Activated T-cell treated with anti-CD3 and anti-CD28 coated beads for 48 hours (primary cell): ENCODE results near the gene HRAS.
"Not testable (repeated sequence)": the region's sequence is repeated elsewhere in the genome, so short reads cannot be mapped to it uniquely, and the experiment has no call there.

Source experiments
- DNase-seq: peaks from one replicate; pipeline ENCODE4 v3.0.0-alpha.2; 2020; ENCODE audit warnings: low read depth

The HRAS gene

DNA sequence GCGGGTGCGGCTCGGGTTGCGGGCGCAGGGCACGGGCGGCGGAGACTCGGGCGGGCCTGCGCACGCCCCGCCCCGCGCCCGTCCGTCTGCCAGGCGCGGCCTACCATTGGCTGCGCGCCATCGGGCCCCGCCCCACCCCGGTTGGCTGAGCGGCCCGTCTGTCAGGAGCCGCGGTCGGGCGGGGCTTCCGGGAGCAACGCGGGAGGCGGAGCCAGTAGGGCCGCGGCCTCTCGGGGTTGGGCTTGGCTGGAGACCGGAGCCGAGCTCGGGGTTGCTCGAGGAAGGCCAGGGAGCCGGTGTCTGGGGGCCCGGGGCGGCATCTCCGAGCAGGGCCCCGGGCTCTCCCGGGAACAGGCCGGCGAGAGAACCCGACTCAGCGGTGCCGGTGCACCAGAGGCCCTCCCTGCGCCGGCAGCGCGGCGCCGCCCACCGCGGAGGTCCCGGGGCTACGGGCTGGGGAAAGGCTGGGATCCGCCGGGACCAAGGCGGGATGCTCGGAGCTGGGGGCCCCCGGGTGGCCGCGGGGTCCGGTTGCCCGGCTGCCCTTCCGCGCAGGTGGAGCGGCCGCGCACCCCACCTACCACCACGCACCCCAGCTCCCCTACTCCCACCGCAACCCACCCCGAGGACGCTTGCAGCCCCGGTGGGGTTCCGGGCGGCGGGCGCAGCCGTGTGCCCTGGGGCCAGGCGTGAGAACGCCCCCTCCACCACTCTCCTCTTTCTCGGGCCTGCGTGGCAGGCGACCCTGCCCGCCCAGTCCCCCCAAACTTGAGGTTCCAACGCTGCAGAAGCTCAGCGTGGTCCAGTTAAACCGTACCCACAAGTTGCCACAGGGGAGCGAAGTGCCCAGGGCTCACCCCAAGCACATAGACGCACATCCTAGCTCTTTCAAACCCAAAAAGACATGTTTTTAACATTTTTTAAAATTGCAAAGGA, at the start of gene HRAS:
HRAS (minus strand) TSS at position 58 of the 936 bp plus-strand sequence.
- peak; percentile 98 for DNase-seq

DNA sequence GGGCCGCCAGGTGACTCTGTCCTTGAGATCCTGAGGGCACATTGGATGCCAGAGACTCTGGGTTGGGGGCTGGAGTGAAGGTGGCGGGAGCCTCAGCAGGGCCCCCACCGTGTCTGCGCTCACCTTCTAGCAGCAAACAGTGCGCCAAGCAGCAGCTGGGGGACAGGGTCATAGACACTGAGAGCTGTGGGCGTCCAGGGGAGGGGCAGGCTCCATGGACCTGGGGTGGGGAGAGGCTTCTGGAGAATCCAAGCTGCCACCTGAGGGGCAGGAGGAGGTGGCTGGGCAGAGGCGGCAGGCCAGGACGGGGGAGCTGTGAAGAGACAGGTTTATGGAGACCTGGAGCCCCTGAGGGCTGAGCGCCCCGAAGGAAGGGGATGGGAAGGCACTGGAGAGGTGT, 48.9 kb upstream of the HRAS start:
- DNase-seq = no peak

DNA sequence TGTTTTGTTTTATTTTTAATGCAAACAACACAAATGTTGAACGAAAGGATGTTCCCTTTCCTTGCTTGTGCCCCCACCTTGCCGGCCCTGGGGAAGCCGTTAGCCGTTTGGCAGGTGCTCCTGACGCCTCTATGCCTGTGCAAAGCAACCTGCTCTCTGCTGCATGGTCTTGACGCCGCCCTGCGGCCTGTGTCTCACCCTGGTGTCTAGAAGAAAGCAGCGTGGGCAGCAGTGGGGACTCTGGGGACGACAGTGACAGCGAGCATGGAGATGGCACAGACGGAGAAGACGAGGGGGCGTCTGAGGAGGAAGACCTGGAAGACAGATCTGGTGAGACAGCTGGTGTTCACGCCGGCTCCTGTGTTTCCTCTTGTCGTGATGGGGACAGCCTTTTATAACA, 46.4 kb upstream of the HRAS start:
- DNase-seq = no peak

DNA sequence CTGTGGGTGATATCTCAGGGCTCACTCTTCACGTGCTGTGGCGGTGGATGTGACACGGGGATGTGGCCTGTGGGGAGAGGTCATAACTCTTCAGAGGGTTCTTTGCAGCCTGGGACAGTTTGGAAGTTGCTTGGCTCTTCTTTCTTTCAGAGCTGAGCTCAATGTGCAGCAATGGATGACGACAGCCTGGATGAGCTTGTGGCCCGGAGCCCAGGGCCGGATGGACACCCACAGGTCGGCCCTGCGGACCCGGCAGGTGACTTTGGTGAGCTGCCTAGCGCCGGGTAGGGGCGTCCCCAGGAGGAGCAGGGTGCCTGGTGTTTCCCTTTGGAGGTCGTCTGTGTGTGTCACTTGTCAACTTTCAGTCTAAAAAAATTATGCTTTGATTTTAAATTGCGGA, 46.0 kb upstream of the HRAS start:
- no peak for DNase-seq

DNA sequence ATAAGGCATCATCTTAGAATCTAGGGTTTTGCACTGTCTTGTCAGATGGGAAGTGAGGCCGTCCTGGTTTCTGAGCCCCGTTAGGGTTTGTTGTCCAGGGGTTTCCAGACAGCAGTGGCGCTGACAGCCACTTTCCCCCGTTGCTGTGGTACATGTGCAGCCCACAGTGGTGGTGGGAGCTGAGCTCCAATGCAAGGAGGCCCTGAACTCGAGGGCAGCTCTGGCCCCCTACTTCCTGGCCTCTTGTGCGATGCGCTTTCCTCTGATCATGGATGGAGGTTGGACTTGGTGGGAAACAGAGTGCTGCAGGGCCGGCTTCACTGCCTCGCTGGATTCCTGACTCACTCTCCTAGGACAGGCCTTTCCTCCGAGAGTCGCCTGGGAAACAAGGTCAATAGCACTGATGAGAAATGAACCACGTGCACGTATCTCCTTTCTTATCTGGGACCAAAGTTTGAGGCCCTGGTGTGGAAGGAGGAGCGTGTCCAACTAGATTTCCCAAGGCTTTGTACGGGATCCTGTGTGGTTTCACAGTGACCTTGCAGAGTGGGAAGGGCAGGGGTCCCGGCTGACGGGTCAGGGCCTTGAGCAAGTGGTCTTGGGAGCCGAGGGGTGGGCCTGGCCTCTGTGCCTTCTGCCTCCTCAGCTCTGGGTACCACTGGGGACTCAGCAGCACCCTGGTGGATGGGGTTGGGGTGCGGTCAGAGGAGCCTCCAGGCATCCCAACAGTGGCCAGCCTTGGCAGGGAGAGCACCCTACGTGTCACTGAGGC, 44.6 kb upstream of the HRAS start:
- DNase-seq = no peak

DNA sequence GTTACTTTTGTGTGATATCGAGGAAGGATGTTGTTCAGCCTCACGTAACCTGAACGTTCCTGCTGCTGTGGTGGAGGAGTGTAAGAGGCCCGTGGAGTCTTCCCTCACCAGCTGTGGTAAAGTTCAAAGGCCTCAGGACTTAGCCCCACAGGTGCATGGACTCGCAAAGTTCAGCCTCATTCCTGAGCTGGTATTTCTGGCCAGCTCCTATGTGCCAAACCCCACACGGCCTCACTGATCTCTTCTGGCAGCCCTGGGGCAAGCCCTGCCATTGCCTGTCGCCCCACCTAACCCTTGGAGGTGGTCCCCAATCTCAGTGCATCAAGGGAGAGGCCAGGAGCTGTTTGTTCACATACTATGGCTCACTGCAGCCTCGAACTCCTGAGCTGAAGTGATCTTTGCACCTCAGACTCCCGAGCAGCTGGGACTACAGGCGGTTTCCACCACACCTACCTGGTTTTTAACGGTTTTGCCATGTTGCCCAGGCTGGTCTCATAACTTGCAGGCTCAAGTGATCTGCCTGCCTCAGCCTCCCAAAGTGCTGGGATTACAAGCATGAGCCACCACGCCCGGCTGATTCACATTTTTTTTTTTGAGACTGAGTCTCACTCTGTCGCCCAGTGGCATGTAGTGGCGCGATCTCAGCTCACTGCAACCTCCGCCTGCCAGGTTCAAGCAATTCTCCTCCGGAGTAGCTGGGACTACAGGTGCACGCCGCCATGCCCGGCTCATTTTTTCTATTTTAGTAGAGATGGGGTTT, 43.1 kb upstream of the HRAS start:
- no peak for DNase-seq

DNA sequence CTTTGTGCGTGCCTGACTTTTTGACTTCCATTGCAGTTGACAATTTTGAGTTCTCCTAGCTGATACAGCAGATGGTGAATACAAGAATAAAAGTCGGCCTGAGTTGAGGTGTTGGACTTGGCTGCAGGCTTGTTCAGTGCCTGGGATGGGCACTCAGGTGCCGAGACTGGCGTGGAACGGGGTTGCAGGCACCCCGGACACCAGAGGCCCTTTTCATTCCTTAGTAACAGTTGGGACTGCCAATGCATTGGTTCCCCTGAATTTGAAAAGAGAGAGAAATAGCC, 42.2 kb upstream of the HRAS start:
- no peak for DNase-seq

DNA sequence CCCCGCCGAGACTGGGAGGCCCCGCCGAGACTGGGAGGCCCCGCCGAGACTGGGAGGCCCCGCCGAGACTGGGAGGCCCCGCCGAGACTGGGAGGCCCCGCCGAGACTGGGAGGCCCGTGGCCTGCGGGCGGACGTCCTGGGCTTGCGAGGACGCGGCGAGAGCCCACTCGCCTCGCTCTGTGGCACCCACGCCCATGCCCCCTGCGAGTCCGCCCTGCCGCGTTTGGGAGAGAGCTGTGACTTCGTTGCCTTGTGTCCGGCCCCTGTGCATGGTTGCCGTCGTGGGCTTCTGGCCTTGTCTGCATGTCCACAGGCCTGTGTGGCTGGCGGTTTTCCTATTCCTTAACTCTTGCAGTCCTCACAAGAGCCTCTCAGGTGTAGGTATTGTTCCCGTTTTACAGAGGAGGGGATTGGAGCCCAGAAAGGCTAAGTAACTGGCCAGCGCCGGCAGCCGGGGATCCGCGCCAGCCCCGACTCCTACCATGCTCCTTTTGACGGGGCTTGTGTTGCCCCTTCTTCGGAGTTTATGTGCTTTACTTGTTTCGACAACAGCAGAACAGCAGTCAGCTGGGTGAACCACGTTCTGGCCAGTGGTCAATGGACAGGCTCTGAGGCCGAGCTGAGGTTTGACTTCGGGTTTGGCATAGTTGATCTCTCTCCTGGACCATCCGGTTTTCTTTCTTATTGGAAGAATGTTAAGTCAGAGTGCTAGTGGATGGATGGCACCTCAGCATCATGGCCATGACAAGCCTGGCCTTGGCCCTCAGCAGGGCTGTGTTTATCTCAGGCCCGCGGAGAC, 41.6 kb upstream of the HRAS start:
- no peak for DNase-seq

DNA sequence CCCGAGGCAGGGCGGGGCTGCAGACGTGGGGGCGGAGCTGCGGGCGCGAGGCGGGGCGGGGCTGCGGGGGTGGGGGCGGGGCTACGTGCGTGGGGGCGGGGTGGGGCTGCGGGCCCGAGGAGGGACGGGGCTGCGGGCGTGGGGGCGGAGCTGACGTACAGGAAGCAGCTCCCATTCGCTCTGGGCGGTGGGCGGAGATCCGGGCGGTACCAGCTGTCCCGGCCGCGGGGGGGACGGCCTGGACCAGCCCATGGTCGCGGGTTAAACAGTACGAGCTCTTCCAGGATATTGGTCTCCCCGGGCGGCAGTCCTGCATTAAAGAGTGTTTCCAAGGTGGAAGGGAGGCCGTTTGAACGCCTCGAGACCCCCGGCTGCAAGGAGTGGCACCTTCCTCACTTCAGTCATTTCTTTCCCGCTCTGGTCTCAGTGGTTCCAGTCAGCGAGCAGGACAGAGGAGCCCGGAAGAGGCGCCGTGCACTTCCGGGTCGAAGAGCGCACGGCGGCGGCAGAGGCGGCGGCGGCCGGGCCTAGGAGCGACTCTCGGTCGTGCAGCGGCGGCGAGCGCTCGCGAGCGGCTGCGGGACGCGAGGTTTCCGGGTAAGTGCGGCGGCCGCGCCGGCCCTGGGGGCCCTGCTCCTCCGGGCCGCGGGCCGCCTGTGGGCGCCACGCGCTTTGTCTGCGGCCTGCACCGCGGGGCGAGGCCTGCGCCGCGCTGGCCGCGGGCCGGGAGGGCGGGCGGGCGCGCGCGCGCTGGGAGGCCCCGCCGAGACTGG, 40.8 kb upstream of the HRAS start, which contains the start of gene PHRF1:
PHRF1 (plus strand) TSS at position 475 of the 773 bp plus-strand sequence. CDS start 5,043 bp downstream, outside the sequence.
- peak; percentile 89 for DNase-seq

DNA sequence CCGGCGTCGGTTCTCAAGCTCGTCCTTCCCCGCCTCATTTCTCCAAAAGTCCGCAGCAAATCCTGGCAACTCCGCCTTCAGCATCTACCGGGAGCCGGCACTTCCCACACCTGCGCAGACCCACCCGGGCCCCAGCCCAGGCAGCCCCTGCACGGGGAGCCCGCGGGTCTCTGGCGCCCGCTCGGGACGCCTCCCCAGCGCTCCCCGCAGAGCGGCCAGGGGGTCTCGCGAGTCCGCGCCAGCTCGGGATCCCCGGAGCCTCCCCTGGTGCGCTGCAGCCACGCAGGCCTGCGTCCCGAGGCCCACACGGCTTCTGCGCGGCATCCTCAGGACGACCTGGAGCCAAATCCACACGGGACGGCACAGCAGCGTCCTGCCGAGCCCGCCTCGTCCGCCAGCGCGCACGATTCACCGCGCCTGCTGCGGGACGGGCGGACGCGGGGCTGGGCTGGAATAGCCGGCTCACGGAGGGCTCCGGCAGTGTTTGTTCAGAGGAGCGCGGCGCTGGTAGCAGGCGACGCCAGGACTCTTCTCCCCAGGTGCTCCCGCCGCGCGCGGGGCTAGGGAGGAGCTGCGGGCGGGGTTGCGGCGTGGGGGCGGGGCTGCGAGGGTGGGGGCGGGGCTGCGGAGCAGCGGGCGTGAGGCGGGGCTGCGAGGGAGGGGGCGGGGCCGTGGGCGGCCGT, 40.1 kb upstream of the HRAS start:
- no peak for DNase-seq

DNA sequence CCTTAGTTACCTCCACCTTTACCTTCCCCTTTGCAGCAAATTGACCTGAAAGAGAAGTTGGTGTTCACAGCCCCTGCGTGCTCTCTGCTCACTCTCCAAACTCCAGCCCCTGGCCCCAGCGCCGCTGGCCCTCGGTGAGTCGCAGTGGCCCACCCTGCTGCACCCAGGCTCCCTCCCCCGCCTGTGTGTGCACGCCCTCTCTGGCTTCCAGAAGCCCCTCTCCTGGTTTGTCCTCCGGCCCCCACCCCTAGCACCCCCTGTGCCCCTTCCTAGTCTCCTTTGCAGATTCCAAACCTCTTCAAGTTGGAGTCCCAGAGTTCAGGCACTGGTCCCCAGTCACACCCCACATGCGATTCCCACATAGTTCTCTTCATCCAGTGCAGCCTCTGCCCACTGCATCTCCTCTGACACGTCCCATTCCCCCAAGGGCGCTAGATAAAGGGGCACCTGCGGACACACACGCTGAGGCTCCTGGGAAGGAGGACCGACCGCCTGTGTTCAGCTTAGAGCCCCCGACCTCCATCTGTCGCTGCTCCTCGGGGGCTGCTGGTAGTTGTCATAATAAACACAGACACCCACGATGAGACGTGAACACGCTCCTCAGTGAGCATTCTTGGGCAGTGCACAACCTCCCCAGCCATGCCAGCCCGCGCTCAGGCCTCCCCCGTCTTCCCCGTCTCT, 39.4 kb upstream of the HRAS start:
- no peak for DNase-seq

DNA sequence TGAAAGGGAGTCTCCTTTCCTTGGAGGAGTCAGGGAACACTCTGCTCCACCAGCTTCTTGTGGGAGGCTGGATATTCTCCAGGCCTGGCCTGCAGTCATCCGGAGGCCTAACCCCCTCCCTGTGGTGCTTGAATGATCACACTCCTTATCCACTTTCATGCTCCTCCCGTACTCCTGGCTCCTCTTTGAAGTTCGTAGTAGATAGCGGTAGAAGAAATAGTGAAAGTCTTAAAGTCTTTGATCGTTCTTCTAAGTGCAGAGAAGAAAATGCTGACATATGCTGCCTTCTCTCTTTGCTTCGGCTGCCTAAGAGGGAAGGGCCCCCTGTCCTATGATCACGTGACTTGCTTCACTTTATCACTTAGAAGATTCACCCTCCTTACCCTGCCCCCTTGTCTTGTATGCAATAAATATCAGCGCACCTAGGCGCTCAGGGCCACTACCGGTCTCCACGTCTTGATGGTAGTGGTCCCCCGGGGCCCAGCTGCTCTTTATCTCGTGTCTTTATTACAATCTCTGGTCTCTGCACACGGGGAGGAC, 38.7 kb upstream of the HRAS start:
- not testable (repeated sequence) for DNase-seq

DNA sequence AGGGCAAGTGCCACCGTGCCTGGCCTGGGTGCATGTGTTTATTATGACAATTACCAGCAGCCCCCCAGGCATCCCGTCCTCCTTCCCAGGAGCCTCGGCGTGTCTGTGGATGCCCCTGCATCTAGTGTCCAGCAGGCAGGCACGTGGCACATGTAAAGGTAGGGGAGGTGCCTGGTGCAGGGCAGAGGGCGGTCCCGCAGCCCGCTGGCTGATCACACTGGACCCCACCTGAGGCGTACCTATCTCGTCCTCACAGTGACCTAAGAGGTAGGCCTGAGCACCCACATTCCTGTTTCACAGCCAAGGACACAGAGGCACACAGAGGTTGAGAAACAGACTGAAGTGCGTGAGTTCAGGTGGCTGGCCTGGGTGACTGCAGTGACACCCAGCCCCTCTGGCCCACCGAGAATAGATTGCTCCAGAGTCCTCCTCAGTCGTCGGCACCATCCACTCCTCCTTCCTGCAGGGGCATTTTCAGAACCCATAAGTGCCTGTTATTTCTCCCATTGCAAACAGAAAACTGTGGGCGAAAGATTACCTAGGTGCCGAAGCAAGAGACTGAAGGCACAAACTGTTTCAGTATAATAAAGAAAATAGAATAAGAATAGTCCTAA, 37.9 kb upstream of the HRAS start:
- no peak for DNase-seq

DNA sequence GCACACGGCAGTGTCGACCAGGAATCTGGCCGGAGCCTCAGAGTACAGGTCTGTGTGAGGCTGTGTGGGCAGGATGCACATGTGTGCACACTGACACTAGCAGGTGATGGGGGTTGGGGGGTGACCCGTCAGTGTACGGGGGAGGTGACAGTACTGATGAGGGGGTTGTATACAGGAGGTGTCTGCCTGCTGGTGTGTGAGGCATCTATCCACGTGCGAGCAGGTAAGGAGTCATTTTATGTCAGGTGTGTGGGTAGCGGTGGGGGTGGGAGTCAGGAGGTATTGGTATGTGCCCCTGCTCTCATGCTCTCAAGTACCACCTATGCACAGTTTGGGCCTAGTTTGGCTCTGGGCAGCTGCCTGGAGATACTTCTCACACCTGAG, 36.4 kb upstream of the HRAS start:
- DNase-seq = no peak

DNA sequence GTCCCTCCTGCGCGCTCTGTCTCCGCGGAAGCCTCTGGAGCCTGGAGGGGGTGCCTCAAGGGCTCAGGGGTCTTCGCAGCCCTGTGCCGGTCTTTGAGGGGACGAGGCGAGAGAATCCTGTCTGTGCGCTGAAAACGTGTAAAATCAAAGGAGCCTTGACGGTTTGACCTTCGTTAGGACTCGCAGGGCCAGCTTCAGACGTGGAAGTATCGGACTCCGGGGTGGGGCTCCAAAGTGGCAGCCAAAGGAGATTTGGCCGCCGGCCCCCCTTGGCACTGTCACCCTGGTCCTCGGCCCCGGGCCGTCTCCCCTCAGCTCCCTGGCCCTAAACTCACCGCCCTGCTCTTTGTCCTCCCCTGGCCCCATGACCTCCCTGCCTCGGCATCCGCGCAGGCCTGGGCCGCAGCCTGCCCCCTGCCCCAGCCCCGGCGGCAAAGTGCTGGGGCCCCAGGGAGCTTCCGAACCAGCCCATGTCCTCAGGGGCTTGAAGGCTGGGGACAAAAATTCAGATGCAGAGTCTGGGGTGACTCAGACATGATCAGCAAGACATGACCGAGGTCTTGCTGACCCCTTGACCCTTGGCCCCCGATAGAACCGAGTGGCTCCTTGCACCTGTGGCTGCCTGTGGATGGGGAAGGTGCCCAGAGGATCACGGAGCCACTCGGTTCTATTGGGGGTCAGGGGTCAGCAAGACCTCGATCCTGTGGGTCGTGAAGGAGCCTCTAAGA, 33.9 kb upstream of the HRAS start:
- DNase-seq = no peak

DNA sequence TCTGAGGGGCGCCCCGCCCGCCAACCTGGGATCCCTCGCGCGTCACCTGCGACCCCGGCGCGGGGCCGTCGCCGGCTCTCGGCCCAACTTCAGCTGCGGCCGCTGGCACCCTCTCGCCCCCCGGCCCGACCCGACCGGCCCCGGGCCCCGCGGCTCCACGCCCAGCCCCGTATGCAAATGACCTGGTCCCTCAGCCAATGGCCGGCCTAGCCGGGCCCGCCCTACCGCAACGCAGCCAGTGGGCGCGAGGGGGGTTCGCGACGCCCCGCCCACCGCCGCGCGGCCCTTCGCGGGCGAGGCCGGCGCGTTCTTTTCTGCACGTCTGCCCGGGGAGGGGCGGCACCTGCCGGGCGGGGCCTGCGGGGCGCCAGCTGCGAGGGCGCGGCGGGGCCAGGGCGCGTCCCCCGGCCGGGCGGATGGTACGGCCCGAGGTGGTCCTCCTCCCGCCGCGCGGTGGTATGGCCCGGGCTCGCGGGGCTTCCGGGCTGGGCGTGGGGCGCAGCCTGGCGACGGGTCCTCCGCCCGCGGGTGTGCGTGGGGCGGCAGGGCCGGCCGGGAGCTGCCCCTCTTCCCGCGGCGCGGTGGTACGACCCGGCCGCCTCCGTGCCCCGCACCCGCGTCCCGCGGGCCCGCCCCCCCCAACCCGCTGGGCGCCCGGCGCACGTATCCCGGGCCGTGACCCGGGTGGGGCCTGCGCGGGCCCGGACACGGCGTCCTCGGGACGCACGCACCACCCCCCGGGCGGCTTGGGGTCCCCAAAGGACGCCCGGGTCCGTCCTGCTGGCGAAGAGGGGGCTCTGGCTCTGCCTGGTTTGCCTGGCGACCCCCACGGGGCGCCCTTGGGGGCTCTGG, 33.2 kb upstream of the HRAS start:
- peak; percentile 98 for DNase-seq

DNA sequence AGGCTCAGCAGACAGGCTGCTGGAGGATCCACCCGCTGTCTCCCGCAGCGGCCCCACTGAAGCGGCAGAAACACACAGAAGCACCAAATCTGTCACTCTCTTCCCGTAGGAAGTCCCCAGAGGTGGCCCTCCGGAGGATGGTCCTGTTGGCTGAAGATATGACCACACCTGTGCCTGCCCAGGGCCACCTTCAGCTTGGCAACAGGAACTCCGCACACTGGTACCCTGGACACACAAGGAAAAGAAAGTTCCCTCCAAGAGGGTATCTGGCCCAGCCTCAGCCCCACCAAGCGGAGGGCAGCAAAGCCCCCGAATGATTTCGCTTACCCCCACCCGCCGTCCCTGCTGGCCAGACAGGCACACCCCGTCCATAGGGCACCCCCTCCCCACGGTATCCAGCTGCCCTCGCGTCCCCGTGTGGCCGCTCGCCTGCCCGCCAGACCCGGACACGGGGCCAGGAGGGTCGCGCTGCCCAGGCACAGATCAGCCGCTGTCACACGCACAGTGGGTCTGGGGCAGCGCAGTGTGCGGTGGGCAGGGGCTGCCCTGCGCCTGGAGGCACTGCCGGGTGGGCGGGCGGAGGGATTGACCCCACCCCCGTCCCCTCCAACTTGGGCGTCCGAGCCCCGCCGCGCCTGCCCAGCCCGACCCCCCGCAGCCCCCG, 32.4 kb upstream of the HRAS start:
- no peak for DNase-seq
